RWPE2 (cell line): ENCODE measurements around the gene ALDH1L1.

ENCODE experiments used
- ATAC-seq: fragments of 200-7000 bp; cut with Tn5 transposase; 3 replicates; pipeline ENCODE4 v1.9.1; 2021; ENCODE audit warnings: low read depth
- DNase-seq: peaks from one replicate; pipeline ENCODE4 v3.0.0-alpha.2; 2020; ENCODE audit warnings: low spot score
- H3K27ac ChIP-seq: fragments of 450-650 bp; 2 replicates; pipeline ENCODE4 v1.5.1; 2017; ENCODE audit warnings: mild to moderate bottlenecking; ENCODE audit not compliant: poor library complexity, severe bottlenecking
- H3K27me3 ChIP-seq: fragments of 250-450 bp; sonication (Bioruptor Pico); 2 replicates; pipeline ENCODE4 v1.5.1; 2021; ENCODE audit warnings: mild to moderate bottlenecking, moderate library complexity; ENCODE audit not compliant: insufficient read depth, poor library complexity, severe bottlenecking
- H3K36me3 ChIP-seq: fragments of 250-450 bp; sonication (Bioruptor Pico); 2 replicates; pipeline ENCODE4 v1.5.1; 2020; ENCODE audit warnings: low read depth, mild to moderate bottlenecking, moderate library complexity
- H3K4me1 ChIP-seq: fragments of 250-450 bp; sonication (Bioruptor Pico); 2 replicates; pipeline ENCODE4 v1.5.1; 2021; ENCODE audit warnings: mild to moderate bottlenecking, moderate library complexity; ENCODE audit not compliant: insufficient read depth, poor library complexity, severe bottlenecking
- H3K4me3 ChIP-seq: fragments of 250-450 bp; sonication (Bioruptor Pico); 2 replicates; pipeline ENCODE4 v1.5.1; 2021; ENCODE audit warnings: mild to moderate bottlenecking, moderate library complexity; ENCODE audit not compliant: severe bottlenecking
- H3K9me3 ChIP-seq: fragments of 250-450 bp; sonication (Bioruptor Pico); 2 replicates; pipeline ENCODE4 v1.5.1; 2021; ENCODE audit warnings: mild to moderate bottlenecking, moderate library complexity; ENCODE audit not compliant: severe bottlenecking
- TF ChIP-seq, protein P1 (sequence below): fragments of 450-650 bp; IDR thresholded peaks from one replicate; pipeline ENCODE4 v1.5.1; 2017; ENCODE audit warnings: mild to moderate bottlenecking, moderate library complexity; ENCODE audit not compliant: poor library complexity, severe bottlenecking

ALDH1L1 gene

DNA sequence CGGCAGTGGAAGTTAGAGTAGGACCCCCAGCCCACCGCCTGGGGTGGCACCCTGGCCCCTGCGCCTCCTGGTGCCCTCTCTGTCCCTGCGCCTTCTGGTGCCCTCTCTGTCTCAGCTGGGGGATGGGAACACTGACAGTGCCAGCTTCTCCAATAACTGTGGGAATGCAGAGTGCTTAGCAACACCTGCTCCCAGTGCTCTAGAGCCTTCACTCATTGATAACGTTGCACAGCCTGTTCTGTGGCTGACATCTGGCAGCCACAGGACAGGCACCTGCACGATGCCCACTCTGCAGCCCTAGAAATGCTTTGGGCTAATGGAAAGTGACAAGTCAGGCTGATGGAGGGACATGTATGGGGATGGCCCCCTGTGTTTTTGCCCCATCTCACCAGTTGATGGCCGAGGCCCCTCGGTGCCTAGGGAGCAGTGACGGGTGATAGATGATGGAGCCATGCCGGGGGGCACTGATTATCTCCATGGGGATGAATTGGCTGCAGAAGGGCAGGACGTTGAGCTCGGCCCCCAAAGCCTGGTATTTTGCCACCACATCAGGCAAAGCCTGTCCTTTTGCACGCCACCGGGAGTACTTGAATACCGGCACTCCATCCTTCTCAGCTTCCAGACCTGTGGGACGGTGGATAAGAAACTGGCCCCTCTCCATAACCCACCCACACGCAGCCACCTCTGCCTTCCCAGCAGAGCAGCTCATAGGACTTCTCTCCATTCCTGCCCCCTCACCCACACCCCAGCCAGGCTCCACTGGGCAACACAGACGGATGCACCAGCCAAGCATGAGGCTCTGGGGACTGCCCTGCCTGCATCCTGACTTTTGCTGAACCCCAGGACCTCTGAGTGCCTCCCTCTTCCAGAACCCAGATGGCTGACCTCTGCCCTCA is 22.1 kb downstream of the ALDH1L1 start:
- Histone ChIP-seq H3K9me3 (no peaks in the 10 kb centered on the region), H3K4me1 (no peaks in the 10 kb centered on the region), H3K27ac (no peak overlapping the region), H3K4me3 (no peak overlapping the region), H3K27me3 (no peaks in the 10 kb centered on the region), H3K36me3 (no peaks in the 10 kb centered on the region)
- no peak for DNase-seq
- TF ChIP-seq, protein P1, sequence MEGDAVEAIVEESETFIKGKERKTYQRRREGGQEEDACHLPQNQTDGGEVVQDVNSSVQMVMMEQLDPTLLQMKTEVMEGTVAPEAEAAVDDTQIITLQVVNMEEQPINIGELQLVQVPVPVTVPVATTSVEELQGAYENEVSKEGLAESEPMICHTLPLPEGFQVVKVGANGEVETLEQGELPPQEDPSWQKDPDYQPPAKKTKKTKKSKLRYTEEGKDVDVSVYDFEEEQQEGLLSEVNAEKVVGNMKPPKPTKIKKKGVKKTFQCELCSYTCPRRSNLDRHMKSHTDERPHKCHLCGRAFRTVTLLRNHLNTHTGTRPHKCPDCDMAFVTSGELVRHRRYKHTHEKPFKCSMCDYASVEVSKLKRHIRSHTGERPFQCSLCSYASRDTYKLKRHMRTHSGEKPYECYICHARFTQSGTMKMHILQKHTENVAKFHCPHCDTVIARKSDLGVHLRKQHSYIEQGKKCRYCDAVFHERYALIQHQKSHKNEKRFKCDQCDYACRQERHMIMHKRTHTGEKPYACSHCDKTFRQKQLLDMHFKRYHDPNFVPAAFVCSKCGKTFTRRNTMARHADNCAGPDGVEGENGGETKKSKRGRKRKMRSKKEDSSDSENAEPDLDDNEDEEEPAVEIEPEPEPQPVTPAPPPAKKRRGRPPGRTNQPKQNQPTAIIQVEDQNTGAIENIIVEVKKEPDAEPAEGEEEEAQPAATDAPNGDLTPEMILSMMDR, result no peak
- no peak for ATAC-seq

DNA sequence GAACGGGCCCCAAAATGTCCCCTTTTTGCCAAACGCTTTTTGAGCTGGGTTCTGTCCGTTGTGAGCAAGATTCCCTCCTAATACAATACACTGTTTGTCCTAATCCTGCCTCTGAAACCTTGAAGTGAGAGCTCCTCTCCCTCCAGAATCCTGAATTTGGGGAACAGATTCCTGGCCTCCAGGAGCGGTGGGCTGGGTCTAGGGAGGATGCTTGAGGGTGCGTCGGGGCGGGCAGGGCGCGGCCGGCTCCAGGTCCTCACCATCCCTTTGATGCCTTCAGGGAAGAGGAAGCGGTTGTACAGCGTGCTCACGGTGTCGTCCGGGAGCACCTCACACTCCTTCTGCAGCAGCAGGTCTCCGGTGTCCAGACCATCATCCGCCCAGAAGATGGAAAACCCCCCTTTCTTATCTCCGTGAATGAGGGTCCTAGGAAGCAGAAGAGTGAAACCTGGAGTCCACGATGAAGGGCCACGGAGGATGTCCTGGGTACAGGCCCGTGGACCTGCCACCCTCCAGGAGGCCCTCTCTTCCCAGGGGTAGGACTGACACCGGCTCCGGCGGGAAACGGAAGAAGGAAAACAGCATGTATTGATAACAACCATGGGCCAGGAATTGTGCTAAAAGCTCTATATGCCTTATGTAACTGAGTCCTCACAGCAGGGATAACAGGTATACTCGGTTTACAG is 23.2 kb downstream of the ALDH1L1 start:
- ATAC-seq (no peak), DNase-seq (no peak)
- no peaks in the 10 kb centered on the region for H3K27me3 ChIP-seq
- H3K4me1 ChIP-seq, result no peaks in the 10 kb centered on the region
- H3K9me3 ChIP-seq, result no peaks in the 10 kb centered on the region
- TF ChIP-seq, protein P1, result no peak
- H3K27ac ChIP-seq, result no peak overlapping the region
- H3K36me3 ChIP-seq, result no peaks in the 10 kb centered on the region
- H3K4me3 ChIP-seq, result no peak overlapping the region

DNA sequence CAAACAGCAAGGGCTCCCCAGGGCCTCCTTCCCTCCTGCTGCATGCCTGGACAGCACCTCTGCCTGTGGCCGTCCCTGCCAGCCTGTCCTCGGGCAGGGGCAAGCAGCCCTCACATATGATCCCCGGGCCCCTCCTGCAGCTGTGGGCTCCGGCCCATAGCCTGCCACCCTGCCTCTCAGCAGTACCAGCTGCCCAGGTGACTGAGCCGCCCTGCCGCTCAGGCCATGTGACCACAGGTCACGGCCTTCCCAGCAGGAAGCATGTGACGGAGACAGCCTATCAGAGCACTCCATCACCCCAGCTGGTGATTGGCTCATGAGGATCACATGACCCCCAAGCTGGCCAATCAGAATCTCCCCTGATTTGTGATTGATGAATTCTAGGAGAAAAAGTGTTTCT is 23.9 kb downstream of the ALDH1L1 start:
- H3K27ac ChIP-seq, result no peak overlapping the region
- ATAC-seq (no peak), DNase-seq (no peak)
- TF ChIP-seq, protein P1, result no peak
- H3K27me3 ChIP-seq, result no peaks in the 10 kb centered on the region
- H3K9me3 ChIP-seq, result no peaks in the 10 kb centered on the region
- H3K36me3 ChIP-seq, result no peaks in the 10 kb centered on the region
- no peak overlapping the region for H3K4me3 ChIP-seq
- H3K4me1 ChIP-seq, result no peaks in the 10 kb centered on the region

DNA sequence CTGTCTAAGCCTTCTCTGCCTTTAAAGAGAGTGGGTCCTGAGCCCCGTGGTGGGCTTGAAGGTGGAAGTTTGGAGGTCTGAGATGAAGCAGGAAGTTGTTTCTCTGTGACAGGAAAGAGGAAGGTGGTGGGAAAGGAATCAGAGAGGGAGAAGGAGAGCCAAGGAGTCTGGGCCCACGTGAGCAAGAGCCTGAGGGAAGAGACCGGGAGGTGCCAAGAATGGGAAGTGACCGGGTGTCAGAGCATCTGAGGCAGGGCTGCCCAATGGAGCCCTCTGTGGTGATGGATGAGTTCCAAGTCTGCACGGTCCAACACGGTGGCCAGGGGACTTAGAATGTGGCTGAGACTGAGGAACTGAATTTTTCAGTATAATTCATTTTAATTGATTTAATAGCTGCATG is 24.6 kb downstream of the ALDH1L1 start:
- no peaks in the 10 kb centered on the region for H3K4me1 ChIP-seq
- ATAC-seq (no peak), DNase-seq (no peak)
- no peaks in the 10 kb centered on the region for H3K27me3 ChIP-seq
- H3K27ac ChIP-seq, result no peak overlapping the region
- TF ChIP-seq, protein P1, result no peak
- H3K4me3 ChIP-seq, result no peak overlapping the region
- no peaks in the 10 kb centered on the region for H3K9me3 ChIP-seq
- no peaks in the 10 kb centered on the region for H3K36me3 ChIP-seq

DNA sequence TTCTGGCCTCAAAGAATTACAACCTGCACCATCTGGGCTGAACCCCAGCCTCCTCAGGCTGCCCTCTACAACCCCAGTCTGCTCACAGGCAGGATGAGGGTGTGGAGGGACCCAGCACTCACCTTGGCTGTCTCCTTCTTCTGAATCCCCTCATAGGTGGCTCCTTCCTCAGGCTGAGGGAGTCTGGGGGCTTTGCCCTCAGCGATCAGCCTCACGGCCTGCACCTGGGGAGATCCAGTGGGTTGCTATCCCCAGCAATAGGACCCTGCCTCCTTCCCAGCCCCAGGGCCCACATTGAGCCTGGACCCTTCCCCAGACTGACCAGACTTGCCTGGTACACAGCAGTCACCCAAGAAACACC is 25.1 kb downstream of the ALDH1L1 start:
- no peaks in the 10 kb centered on the region for H3K27me3 ChIP-seq
- TF ChIP-seq, protein P1, result no peak
- H3K27ac ChIP-seq, result no peak overlapping the region
- H3K4me1 ChIP-seq, result no peaks in the 10 kb centered on the region
- H3K36me3 ChIP-seq, result no peaks in the 10 kb centered on the region
- H3K9me3 ChIP-seq, result no peaks in the 10 kb centered on the region
- DNase-seq (no peak), ATAC-seq (no peak)
- H3K4me3 ChIP-seq, result no peak overlapping the region
